Endothelial cell of umbilical vein (primary cell): ENCODE data around the gene PHC1.

Source experiments
- TF ChIP-seq, protein P1 (sequence below): IDR thresholded peaks from 2 replicates; pipeline ENCODE4 v1.6.1; 2011; ENCODE audit not compliant: insufficient read depth, insufficient read length
- TF ChIP-seq, protein P2 (sequence below), 2 donors: IDR thresholded peaks; 1 replicate in 1 of 2; 2 replicates in 1 of 2; pipeline ENCODE4 v1.5.1; 2011; ENCODE audit warnings: low read length in 2 of 2, mild to moderate bottlenecking in 2 of 2, moderate library complexity in 2 of 2, control low read depth in 1 of 2, inconsistent platforms in 1 of 2, low read depth in 1 of 2; ENCODE audit not compliant: insufficient read depth in 1 of 2; ENCODE audit errors: extremely low read depth in 1 of 2

DNA sequence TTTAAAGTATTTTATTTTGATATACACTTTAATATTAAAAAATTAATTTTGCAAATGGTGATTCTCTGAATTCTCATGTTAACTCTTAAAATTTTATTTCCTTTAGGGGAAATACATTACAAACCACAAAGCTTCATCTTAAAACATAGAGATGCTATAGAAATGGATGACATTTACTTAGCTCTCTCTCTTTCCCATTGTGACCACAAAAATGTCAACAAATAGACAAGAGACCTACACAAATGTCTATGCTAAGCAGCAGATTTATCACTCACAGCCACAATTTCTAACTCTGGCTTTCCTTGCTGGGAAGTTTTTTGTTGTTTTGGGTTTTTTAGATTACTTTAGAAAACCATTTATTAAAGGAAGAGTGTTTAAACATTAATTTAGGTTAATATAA is 19.9 kb upstream of the PHC1 start:
- TF ChIP-seq, protein P1, sequence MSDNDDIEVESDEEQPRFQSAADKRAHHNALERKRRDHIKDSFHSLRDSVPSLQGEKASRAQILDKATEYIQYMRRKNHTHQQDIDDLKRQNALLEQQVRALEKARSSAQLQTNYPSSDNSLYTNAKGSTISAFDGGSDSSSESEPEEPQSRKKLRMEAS = no peak
- TF ChIP-seq, protein P2, sequence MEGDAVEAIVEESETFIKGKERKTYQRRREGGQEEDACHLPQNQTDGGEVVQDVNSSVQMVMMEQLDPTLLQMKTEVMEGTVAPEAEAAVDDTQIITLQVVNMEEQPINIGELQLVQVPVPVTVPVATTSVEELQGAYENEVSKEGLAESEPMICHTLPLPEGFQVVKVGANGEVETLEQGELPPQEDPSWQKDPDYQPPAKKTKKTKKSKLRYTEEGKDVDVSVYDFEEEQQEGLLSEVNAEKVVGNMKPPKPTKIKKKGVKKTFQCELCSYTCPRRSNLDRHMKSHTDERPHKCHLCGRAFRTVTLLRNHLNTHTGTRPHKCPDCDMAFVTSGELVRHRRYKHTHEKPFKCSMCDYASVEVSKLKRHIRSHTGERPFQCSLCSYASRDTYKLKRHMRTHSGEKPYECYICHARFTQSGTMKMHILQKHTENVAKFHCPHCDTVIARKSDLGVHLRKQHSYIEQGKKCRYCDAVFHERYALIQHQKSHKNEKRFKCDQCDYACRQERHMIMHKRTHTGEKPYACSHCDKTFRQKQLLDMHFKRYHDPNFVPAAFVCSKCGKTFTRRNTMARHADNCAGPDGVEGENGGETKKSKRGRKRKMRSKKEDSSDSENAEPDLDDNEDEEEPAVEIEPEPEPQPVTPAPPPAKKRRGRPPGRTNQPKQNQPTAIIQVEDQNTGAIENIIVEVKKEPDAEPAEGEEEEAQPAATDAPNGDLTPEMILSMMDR (IDR thresholded peaks at IDR 0.05; ENCODE audit: extremely low read depth in 1 of 2, insufficient read depth in 1 of 2, low read depth in 1 of 2, low read length in 2 of 2) = no peak
